HG02884 (cell line): ENCODE data around the gene SYNM.
"Not testable (repeated sequence)": the region's sequence is repeated elsewhere in the genome, so short reads cannot be mapped to it uniquely, and the experiment has no call there.

Experiments used
- ATAC-seq: cut with Tn5 transposase; IDR thresholded peaks from one replicate; pipeline ENCODE4 v1.9.1; 2021; ENCODE audit warnings: mild to moderate bottlenecking, moderate library complexity; ENCODE audit not compliant: unreplicated experiment

The SYNM gene

GRCh38 chr15:99102332-99103235 lies 2.3 kb upstream of the SYNM start:
- ATAC-seq, result no peak

GRCh38 chr15:99103279-99103678 lies 1.6 kb upstream of the SYNM start:
- ATAC-seq, result no peak

GRCh38 chr15:99105514-99106341 lies 848 bp downstream of the SYNM start:
- ATAC-seq, result peak; percentile 38

GRCh38 chr15:99106417-99107220 lies 1.7 kb downstream of the SYNM start:
- no peak for ATAC-seq

- no peak for ATAC-seq
These were observed 4.1 kb downstream of the SYNM start for GRCh38 chr15:99108993-99109392.

- ATAC-seq, result no peak
These were observed 4.7 kb downstream of the SYNM start for GRCh38 chr15:99109555-99110021.

GRCh38 chr15:99110093-99110492 lies 5.2 kb downstream of the SYNM start:
- ATAC-seq, result no peak

- no peak for ATAC-seq
These were observed 5.9 kb downstream of the SYNM start for GRCh38 chr15:99110581-99111320.

- not testable (repeated sequence) for ATAC-seq
These were observed 6.8 kb downstream of the SYNM start for GRCh38 chr15:99111641-99112040.

GRCh38 chr15:99113547-99114271 lies 8.8 kb downstream of the SYNM start:
- no peak for ATAC-seq

- ATAC-seq, result no peak
These were observed 9.8 kb downstream of the SYNM start for GRCh38 chr15:99114511-99115299.

- no peak for ATAC-seq
These were observed 10.7 kb downstream of the SYNM start for GRCh38 chr15:99115300-99116215.

- no peak for ATAC-seq
These were observed 12.2 kb downstream of the SYNM start for GRCh38 chr15:99117111-99117510.

- no peak for ATAC-seq
These were observed 12.8 kb downstream of the SYNM start for GRCh38 chr15:99117563-99118257.

GRCh38 chr15:99118258-99118632 lies 13.4 kb downstream of the SYNM start:
- ATAC-seq, result no peak

GRCh38 chr15:99118801-99119546 lies 14.1 kb downstream of the SYNM start:
- ATAC-seq, result no peak
